Dermis blood vessel endothelial cell (primary cell): ENCODE results near the gene MLXIP. TPM values are rescaled to one million over a fixed set of nuclear protein-coding genes. Genes with fewer than 3 reads are reported as not detected.
"Not testable (repeated sequence)": the region's sequence is repeated elsewhere in the genome, so short reads cannot be mapped to it uniquely, and the experiment has no call there.

ENCODE experiments used
- DNase-seq: peaks from one replicate; pipeline ENCODE4 v3.0.0; 2010
- total RNA-seq: library from RNA; depleted of rRNA; stranded (reverse); fragments of >200 nt; gene quantifications from 2 replicates; pipeline ENCODE4 v1.2.3, GENCODE V29; 2014

MLXIP gene
- 16.7 and 35.7 TPM in 2 replicates for total RNA-seq

DNA sequence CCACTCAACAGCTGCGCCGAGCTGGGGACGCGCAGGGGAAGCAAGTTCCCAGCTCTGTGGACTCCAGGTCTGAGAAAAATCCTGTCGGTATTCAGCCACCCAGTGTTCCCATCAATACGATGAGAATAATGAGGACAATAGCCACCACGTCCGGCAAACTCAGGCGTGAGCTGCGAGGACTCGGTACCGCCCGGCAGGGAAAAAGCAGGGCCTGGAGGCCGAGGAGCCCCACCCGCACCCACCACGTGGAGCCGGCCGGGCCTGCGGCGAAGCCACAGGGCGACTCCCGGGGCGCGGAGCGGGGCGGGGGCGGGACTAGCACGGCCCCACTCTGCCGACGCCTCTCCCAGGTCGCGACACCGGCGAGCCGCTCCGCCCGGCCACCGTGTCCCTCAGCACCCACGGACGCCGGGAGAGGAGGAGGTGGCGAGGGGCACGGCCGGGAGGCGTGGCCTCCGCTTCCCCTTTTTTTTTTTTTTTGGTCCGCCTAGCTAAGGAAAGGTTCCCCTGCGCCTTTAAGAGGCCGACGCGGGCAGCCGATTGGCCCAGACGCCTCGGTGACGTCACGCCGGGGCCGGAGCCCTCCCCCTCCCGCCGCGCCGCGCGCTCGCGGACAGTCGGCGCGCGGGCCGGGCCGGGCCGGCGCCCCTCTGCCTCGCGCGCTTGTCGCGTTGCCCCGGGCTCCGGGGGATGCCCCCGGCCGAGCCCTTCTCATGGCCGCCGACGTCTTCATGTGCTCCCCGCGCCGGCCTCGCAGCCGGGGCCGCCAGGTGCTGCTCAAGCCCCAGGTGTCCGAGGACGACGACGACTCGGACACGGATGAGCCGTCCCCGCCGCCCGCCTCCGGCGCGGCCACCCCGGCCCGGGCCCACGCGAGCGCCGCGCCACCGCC, at the start of gene MLXIP:
Gene MLXIP, plus strand, starts transcription at position 616 of the 892 bp plus-strand sequence. Its CDS starts 98 bp downstream, at position 714.
- DNase-seq: peak; percentile 94

- DNase-seq: no peak
Measured at GRCh38 chr12:122028905-122029560, 49.5 kb upstream of the MLXIP start.

- no peak for DNase-seq
Measured at GRCh38 chr12:122029620-122030423, 48.7 kb upstream of the MLXIP start.

GRCh38 chr12:122030424-122031035, 48.0 kb upstream of the MLXIP start:
- no peak for DNase-seq

DNA sequence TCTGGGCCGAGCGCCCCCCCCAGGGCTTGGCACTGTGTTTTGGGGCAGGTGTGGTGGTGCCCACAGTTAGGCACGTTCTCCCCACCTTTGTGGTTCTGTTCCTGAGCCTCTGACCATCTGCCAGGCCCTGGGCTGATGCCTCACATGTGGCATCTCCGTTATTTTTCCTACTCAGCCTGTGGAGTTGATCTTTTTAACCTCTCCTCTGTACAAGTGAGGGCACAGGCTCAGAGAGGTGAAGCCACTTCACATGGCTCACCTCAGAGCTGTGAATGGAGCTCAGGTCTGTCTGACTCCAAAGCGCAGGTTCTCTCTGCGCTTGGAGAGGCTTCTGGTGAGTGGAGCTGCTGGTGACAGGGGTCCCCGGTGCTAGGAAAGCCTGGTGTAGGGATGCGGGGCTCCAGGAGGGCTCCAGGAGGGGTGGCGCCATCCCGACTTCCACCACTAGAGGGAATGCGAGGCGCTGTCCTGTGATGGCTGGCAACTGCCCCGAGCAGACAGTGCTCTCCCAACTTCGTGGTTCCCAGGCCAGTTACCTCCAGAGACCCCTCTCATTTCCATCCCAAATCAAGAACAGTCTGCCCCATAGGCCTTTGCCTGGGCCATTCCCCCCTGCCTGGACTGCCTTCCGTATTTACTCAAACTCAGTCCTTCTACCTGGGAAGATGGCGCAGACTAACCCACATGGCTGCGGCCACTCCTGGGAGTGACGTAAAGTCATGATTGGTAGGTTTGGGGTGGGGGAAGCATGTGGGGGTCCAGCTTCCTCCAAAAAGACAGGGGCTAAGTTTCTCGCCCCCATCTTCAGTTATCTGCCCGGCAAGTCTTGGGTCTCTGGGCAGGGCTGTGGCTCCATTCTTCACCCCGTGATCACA, 47.0 kb upstream of the MLXIP start:
- DNase-seq: peak; percentile 65

DNA sequence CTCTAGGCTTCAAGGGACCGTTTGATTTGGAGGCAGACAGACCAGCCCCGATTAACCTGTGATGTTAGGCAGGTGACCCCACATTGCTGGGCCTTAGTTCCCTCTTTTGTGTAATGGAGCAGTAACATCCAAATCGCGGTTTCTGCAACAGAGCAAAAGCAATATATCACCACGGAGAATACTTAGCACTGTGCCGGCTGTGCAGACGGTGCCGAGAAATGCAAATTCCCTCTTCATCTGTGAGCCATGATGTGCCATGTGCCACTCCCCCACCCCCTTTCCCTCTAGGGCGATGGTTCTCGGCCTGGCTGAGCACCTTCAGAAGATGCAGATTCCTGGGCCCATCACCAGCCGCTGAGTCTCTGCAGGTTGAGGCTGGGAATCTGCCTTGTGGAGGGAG, 46.0 kb upstream of the MLXIP start:
- DNase-seq: no peak

DNA sequence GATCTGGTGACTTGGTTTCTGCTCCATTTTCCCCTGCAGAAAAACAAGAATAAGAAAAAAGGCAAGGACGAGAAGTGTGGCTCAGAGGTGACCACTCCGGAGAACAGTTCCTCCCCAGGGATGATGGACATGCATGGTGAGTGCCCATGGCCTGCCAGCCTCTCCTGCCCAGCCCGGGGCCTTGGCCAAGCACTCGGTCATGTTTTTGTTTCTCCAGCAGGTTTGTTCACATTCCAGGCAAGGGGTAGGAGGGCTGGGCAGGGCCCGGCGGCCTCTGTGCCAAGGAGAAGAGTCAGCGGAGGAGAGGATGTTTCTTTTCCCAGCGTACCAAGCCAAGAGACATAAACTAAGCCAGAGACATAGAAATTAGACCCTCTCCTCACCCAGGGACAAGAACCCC, 43.3 kb upstream of the MLXIP start:
- DNase-seq: no peak

GRCh38 chr12:122036153-122036552, 42.4 kb upstream of the MLXIP start:
- DNase-seq: no peak

GRCh38 chr12:122040579-122041386, 37.8 kb upstream of the MLXIP start:
- no peak for DNase-seq

GRCh38 chr12:122041458-122041857, 37.1 kb upstream of the MLXIP start:
- not testable (repeated sequence) for DNase-seq

DNA sequence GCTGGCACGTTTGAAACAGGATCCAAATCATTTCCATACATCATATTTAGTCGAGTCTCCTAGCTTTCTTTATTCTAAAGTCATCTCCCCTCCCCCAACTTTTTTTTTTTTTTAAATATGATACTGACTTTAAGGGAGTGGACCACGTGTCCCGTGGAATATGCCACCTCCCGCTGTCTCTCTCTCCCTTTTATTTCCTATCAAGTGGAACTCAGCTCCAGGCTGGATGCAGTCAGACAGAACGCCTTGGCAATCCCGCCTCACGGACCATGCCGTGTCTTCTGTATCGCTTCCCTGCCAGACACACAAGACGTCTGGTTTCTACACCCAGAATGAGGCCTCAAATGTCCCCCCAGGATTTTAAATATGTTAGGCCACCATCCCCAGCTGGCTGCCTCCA, 35.6 kb upstream of the MLXIP start:
- no peak for DNase-seq

DNA sequence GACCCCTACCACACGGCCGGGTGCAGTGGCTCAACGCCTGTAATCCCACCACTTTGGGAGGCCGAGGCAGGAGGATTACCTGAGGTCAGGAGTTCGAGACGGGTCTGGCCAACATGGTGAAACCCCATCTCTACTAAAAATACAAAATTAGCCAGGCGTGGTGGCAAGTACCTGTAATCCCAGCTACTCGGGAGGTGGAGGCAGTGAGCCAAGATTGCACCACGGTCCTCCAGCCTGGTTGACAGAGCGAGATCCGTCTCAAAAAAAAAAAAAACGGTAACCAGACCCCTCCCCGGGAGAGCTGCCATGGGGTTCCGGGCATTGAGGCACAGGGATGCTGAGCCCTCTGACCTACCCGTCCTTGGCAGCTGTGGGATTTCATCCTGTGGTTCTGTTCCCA, 35.1 kb upstream of the MLXIP start:
- no peak for DNase-seq

DNA sequence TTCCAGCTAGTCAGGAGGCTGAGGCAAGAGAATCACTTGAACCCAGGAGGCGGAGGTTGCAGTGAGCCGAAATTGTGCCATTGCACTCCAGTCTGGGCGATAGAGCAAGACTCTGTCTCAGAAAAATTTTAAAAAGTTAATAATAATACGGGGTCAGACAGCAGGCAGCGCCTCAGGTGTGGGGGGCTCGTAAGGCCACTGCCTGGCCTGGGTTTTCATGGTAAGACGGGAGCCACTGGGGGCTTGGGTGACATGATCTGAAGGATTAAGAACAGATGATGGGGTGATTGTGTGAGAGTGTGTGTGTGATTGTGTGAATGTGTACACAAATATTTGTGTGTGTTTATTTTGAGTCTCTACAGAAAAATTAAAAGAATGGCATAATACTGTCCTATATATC, 33.3 kb upstream of the MLXIP start:
- DNase-seq: no peak

- no peak for DNase-seq
Measured at GRCh38 chr12:122046145-122046544, 32.4 kb upstream of the MLXIP start.

DNA sequence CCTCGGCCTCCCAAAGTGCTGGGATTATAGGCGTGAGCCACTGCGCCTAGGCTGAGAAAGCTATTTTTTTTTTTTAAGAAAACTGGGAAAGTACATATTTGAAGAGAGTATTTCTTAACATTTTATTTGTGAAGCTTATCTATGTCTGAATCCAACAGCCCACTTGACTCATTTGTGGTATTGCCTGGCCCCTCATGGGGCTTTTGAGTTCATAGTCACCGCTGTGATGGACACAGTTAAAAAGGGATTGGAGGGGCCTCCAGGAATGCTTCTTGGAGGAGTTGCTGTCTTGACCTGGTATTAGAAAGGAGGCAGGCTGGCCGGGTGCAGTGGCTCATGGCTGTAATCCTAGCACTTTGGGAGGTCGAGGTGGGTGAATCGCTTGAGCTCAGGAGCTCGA, 30.4 kb upstream of the MLXIP start:
- no peak for DNase-seq

- DNase-seq: no peak
Measured at GRCh38 chr12:122049827-122050226, 28.7 kb upstream of the MLXIP start.

DNA sequence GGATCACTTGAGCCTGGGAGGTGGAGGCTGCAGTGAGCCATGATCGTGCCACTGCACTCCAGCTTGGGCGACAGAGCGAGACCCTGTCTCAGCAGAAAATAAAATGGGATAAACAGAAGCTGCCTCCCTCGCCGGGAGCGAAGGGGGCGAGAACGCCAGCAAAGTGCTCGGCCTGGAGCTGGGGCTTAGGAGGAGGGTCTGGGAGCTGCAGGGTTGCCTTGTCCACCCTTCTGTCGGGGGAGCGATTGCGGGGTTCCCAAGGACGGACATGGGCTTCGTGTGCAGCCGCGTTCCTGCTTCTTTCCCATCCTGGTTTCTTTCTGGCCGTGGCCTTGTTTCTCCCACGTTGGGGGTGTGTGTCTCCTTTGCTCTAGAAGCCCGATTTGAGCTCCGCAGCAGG, 27.9 kb upstream of the MLXIP start:
- no peak for DNase-seq

- DNase-seq: peak; percentile 55
Measured at GRCh38 chr12:122051231-122051876, 27.2 kb upstream of the MLXIP start.

GRCh38 chr12:122052285-122052684, 26.3 kb upstream of the MLXIP start:
- no peak for DNase-seq

GRCh38 chr12:122054842-122055520, 23.6 kb upstream of the MLXIP start:
- no peak for DNase-seq
